Activated CD8-positive, alpha-beta memory T cell treated with anti-CD3 and anti-CD28 coated beads, Interleukin-2, amount 50 U/mL, for 48 hours (primary cell): ENCODE measurements around the gene ACO2.
"Not testable (repeated sequence)": the region's sequence is repeated elsewhere in the genome, so short reads cannot be mapped to it uniquely, and the experiment has no call there.

Source experiments
- DNase-seq: peaks from one replicate; pipeline ENCODE4 v3.0.0-alpha.2; 2020

Gene ACO2

DNA sequence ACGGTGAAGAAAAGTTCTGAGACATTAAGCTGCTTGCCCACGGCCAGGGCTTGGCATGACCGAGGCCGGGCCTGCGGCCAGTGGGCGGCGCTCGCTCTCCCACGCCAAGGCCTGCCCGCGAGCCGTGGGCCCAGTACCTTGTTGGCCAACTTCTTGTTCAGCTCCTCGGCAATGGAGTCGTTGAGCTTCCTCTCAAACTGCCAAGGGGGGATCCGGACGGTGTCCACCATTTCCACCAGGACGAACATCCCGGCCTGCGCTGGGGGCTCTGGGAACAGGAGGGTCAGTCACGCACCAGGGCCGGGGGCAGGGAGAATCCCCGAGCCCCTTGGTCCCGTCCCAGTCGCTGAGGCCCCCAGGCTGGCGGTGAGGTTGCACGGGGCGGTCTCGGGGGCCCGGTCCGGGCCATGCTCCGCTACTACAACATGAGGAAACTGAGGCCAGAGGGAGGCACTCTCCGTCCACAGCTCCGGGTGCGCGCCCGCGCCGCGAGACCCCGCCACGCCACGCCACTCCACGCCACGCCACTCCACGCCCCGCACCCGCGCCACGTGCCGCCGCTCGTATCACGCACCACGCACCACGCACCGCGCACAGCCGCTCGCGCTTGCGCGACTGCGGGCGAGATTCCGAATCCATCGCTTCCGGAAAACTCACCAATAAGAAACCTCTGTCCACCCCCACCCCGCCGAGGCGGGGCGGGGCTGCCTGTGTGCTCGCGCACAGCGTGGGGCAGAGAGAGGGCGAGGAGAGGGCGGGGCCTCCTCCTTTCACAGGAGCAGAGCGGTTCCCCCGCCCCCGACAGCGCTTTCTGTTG is 75.1 kb downstream of the ACO2 start, which contains the start of gene POLR3H:
Gene POLR3H (minus strand): TSS at position 617 of the 817 bp plus-strand sequence. CDS start 369 bp downstream, at position 248.
- peak; percentile 97 for DNase-seq

DNA sequence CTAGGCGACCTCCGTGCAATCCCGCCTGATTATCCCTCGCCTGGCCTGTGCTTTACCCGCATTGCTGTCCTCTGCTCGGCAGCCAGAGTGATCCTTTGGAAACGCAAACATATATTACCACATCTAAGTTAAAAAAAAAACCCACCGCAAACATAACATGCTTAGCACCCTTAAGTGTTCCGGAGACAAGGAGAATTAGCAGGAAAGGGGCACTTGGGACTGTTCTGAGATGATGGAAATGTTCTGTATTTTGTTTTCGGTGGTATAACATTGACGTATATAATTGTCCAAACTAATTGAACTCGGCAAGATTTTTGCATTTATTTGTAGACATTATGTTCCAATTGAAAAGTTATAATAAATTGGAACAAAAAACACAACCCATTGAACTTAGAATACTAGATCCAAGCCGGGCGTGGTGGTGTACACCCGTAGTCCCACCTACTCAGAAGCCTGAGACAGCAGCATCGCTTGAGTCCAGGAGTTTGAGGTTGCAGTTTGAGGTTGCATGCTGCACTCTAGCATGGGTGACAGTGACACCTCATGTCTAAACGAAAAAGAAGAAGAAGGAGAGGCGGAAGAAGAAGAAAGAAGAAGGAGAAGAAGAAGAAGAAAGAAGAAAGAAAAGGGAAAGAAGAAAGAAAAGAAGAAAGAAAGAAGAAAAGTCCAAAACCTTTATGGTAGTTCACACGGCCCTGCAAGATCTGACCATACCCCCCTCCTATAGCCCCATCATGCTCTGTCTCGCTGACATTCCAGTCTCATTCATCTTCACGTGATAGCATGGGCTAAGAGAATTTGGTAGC is 76.0 kb downstream of the ACO2 start:
- no peak for DNase-seq

DNA sequence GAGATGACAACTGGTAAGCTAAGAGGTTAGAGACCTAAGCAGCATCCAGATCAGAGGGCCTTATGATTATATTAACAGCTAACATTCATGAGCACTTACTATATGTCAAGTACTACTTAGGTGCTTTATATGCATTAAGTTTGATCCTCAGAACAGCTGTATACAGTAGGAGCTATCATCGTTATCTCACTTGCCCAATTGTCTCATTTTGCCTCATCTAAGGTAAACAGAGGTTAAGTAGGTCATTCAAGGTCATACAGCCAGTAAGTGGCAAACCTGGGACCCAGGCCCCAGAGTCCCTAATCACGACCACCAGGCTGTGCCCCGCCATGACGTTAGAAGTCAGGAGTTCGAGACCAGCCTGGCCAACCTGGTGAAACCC is 79.9 kb downstream of the ACO2 start:
- no peak for DNase-seq

DNA sequence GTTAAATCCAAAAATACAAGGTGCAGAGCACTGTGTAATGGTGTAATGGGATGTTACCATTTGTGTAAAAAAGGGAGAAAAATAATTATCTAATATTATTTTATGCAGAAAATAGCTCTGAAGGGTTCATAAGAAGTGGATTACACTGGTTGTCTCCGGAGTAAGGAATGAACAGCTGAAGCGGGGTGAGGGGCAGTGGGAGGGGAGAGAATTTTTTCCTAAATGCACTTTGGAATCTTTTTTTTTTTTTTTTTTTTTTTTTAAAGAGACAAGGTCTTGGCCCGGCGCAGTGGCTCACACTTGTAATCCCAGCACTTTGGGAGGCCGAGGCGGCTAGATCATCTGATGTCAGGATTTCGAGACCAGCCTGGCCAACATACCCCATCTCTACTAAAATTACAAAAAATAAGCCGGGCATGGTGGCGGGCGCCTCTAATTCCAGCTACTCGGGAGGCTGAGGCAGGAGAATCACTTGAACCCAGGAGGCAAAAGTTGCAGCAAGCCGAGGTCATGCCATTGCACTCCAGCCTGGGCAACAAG is 82.1 kb downstream of the ACO2 start:
- no peak for DNase-seq

DNA sequence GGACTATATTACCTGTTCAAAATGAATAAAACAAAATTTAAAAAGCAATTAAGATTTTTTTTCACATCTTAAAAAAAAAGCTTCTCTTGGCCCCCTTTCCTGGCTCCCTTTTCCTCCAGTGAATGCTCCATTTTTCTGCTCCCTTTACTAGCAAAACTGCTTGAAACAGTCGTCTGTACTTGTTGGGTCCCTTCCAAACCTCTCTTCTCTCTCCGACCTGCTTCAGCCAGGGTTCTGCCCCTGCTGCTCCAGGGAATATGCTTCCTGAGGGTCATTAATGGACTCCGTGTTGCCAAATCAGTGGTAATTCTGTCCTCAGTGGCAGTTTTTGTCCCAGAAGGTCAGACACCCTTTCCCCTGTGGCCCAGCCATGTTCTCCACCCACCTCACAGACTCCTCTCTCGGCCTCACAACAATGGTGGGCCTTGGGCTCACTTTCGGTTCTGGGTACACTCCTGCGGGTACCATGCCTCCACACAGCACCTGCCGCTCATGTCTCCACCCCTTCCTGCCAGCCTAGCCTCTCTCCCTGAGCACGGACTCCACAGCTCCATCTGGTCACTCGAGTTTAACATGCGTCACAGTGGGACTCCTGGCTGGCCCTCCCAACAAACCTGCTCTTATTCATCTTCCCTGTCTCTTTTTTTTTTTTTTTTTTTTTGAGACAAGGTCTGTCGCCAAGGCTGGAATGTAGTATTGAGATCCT is 83.1 kb downstream of the ACO2 start:
- DNase-seq: no peak

DNA sequence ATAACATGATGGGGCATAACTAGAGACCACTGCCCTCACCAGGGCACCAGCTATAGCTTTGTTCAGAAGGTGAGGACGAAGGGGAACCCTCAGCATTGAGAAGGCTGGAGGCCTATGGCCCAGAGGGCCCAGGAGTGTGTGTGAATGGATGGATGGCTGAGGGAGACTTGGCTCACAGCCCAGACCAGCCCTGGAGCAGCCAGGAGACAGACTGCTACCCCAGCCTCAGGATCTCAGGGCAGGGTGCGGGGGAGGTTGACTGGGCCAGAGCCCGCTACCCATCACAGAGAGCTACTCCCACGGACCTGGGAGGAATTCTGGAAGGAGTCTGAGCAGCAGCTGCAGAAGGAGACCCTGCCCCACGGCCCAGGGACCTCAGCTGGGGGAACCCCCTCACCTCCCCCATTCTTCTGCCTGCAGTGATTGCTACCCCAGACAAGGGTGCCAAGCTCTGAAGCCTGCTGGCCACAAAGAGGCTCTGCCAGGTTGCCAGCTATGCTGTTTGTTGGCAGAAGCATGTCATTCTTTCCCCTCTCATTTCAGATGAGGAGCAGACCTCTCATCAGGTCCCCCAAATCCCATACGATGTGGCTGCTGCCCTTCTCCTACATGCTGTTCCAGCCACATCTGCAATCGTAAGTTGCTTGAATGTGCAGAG is 86.5 kb downstream of the ACO2 start:
- no peak for DNase-seq

DNA sequence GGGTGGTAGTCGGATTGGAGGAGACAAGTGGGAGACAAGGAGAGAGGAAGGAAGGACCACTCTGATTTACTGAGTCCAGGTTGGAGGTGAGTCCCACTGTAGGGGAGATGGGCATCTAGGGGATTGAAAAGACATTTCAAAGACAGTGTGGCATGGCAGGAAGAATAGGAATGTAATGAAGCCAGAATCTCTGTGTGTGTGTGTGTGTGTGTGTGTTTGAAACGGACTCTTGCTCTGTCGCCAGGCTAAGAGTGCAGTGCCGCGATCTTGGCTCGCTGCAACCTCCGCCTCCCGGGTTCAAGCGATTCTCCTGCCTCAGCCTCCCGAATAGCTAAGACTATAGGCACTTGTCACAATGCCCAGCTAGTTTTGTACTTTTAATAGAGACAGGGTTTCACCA is 87.6 kb downstream of the ACO2 start:
- DNase-seq: no peak

DNA sequence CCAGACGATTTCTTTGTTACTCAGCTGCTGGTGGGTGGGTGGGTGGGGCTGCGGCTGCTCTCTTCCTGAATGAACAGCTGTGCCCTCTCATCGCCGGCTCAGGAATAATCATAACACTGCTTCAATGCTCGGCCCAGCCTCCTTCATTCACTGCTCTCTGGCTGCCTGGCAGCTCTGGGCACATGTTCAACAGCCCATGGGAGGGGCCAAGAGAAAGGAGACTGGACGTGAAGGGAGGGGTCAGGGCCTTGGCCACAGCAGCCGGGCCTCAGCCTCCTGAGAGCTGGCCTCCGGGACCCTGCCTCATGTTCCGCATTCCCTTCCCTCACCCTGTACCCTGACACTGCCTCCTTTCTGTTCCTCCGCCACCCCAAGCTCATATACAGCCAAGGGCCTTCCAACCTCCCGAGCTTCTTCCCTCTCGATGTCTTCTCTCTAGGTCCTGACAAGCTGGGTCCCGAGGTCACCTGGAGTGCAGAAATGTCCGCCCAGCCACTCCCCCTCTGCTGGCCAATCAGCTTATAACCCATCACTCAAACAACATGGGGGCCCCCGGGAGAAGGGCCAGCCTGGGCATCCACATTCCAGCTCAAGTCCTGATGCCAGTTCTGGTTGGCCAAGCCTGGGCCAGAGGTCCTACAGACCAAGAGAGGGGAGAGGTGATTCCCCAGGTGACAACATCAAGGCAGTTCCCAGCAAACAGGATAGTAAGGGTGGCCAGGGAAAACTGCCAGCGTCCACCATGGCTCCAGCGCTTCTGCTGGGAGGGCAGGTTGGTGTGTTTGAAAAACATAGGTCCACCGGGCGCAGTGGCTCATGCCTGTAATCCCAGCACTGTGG is 88.7 kb downstream of the ACO2 start:
- DNase-seq: no peak

DNA sequence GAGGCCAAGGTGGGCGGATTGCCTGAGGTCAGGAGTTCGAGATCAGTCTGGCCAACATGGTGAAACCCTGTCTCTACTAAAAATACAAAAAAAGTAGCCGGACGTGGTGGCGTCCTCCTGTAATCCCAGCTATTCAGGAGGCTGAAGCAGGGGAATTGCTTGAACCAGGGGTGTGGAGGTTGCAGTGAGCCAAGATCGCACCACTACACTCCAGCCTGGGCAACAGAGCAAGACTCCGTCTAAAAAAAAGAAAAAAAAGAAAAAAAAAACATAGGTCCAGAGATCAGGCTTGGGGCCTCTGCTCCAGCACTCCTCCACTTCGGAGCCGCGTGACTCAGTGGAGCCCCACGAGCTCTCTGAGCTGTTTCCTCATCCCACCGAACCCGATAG is 89.3 kb downstream of the ACO2 start:
- DNase-seq: not testable (repeated sequence)

DNA sequence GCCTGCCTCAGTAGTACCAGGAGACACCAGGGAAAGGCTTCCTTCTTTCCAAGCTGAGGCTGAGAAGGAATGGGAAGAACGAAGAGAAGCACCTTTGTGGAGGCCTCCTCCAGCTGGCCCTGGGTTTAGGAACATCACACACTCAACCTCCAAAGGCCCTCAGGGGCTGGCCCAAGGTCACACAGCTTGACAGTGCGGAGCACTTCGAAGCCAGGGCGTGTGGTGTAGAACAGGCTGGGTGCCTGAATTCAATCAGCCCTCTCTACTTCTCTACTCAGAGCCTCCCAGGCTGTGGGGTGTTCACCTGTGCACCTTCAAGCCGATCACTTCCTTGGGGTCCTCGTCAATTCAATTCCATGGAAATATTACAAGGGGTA is 91.2 kb downstream of the ACO2 start:
- no peak for DNase-seq

DNA sequence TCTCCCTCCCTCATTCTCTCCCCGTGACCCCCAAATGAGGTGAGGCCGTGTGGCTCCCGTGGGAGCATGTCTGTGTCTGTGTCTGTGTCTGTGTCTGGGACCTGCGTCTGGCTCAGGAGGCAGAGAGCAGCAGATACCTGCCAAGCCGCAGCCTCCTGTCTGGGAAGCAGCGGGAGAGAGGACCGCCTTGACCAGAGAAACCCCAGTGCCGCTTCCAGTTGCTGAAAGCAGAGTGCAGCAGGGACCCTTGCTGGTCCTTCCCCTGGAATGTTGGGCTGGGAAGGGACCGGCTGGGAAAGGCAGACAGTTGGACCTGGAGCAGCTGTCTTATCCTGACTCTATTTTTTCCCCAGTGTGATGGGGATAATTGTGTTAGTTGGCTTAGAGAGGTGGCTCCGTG is 92.4 kb downstream of the ACO2 start:
- DNase-seq: no peak

DNA sequence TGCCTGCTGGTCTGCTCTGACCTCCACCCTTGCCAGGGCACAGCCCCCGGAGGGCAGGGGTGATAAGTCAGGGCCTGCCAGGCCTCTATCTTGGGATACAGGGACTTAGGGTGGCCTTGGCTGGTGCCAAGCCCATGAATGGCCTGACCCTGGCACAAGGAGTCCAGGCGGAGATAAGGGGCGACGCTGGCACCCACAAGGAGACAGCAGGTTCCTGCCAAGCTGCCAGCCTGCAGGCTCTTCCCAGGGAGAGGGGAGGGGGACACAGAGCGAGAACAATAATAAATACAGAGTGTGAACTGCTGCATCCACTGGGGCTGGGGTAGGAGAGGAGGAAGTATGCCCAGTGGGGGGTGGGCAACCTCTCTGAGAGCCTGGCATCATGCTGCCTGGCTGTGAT is 92.9 kb downstream of the ACO2 start:
- no peak for DNase-seq

DNA sequence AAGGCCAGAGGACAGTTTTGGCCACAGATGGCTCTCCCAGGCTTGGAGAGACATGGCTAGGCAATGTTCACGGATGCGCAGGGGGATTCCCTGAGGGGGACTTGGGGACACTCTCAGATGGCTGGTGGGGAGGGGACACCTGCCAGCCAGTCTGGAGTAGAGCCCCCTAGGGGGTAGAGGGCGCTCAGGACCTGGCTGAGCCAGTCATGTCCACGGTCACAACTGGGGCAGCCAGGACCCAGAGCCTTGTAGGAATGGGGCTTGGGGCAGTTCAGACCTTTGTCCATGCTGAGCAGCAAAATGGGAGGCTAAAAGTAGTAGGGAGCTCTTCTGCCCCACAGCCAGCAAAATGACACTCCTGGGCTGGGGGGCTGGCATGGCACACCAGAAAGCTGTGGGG is 93.5 kb downstream of the ACO2 start:
- DNase-seq: no peak

DNA sequence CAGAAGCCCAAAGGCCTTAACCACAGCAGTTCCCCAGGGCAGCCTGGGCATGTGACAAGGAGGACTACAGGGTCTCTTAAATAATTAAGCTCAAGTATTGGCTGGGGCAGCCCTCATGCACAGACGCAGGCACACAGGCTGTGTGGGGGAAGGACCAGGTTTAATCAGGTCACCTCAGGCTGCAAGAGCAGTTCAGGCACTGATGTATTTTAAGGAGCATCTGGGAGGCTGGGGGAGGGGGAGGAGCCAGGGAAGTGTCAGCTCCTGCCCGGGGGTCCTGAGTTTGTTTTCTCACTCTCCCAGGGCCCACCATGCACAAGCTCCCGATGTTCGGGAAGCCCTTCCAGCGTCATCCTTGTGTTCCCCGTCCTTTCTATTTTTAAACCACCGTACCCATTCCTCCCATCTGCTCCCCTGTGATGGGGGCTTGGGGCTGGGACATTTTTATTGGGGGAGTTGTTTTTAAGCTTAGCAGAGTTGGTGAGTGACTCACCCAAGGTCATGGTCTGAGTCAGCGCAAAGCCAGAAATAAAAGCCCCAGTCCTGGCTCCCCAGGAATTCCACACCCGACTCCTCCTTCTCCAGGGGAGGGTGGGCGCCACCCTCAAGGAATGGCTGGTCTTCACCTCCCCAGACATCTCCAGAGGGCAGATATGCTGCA is 94.3 kb downstream of the ACO2 start:
- no peak for DNase-seq

DNA sequence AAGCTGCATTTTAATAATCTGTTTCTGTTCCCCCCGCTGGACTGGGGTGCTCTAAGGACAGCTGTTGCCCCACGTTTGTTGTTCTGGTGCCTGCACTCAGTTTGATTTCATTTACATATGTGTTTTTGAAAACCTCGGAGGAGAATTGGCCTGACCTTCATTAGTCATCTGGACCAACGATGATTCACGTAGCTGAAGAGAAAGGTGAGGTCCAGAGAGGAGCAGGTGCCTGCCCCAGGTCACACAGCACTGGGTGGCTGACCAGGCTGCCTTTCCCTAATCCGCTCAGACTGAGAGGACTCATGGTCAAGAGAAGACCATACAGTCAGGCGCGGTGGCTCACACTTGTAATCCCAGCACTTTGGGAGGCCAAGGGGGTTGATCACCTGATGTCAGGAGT is 95.6 kb downstream of the ACO2 start:
- no peak for DNase-seq

DNA sequence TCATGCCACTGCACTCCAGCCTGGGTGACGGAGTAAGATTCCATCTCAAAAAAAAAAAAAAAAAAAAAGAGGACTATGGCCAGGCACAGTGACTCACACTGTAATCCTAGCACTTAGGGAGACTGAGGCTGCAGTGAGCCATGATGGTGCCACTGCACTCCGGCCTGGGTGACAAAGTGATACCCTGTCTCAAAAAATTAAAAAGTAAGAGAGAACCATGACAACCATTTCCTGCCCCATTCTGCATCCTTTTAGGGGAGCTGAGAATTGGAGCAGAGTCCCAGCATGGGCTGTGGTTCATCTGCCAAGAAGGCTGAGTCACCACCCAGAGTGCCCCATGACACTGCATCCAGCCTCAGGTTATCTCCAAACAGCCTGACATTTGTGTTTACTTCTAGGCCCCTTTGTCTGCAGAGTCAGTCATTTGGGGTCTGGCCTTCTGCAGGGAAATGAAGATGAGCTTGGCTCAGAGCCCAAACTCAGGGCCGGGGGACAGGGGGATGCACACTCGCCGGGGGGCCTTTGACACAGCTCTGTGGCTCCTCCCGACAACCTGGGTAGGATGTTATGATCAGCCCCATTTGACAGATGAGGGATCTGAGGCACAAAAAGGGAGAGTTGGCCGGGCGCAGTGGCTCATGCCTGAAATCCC is 96.6 kb downstream of the ACO2 start:
- no peak for DNase-seq

DNA sequence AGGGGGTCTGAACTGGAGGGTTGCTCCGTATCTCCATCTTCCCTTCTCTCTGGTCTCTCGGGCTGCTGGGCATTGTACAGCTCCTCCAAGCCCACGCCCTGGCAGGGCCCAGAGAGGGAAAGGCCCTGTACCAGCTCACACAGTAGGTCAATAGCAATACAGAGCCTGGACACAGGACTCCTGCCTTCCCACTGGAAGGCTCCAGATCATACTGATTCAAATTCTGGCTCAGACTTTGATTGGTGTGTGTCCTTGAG is 98.5 kb downstream of the ACO2 start:
- DNase-seq: no peak

DNA sequence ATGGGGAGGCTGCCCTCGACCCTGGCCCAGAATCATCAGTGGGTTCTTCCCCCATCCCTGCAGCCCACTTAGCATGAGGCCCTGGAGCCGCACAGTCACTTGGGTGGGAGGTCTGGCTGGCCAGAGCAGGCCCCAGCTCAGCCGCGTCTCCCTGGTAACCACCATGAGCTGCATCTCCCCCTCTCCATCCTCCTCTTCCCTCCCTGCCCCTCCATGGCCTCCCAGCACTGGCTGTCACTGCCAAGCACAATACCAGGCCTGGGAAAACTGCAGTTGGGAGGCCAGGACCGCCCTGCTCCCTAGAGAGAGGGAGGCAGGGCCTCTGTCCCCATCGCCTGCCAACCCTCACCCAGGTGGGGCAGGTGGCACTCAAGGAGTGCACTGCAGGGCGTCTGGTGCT is 99.9 kb downstream of the ACO2 start:
- no peak for DNase-seq

DNA sequence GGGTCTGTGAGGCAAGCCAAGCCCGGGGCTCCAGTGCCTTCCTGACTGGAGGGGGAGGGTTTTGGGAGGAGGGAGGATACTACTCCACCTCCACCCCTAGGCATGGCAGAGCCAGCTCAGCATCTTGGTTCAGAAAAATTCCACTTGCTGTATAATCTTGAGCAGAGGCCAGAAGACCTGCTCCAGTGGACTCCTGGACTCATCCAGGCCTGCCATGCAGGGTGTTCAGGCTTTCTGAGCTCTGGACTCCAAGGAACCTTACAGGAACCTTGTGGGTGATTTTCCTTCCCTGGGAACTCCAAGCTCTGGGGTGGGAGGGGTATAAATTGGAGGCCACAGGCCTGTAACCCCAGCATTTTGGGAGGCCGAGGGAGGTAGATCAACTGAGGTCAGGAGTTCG is 101.3 kb downstream of the ACO2 start:
- no peak for DNase-seq

DNA sequence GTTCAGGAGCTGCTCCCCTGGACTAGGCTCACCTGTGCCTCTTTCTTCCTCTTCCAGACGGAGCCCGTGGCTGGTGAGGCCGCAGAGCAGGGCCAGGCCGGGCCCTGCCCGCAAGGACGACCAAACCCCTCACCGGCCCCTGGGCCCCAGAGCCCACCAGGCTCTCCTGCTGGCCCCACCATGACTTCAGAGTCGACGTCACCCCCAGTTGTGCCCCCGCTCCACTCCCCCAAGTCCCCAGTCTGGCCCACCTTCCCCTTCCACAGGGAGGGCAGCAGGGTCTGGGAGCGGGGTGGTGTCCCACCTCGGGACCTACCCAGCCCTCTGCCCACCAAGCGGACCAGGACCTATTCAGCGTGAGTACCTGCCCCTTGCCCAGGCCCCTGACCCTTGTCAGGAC is 102.9 kb downstream of the ACO2 start:
- no peak for DNase-seq

DNA sequence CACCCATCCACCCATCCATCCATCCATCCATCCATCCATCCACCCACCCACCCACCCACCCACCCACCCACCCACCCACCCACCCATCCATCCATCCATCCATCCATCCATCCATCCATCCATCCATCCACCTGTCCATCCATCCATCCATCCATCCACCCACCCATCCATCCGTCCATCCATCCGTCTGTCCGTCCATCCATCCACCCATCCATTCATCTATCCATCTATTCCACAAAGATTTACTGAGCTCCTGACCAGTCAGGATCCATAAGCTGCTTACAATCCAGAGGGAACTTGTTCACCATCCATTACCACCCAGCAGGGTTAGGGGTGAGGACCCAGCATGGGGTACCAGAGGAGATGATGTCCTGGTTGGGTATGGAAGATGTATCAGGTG is 103.4 kb downstream of the ACO2 start:
- not testable (repeated sequence) for DNase-seq
